Neural cell (in vitro differentiated cells): ENCODE results near the gene MMP13. TPM values are rescaled to one million over a fixed set of nuclear protein-coding genes. Genes with fewer than 3 reads are reported as not detected.

Source experiments
- H2AFZ ChIP-seq: fragments of 200-600, 300-800 bp; sonication (generic), shearing (Covaris generic); 2 replicates; pipeline ENCODE4 v1.6.0; 2014; ENCODE audit warnings: low read depth, mild to moderate bottlenecking, antibody characterized with exemption, low read length, moderate library complexity
- H3F3A ChIP-seq: fragments of 200-600 bp; shearing (Covaris generic); 2 replicates; pipeline ENCODE4 v1.6.1; 2016; ENCODE audit warnings: mild to moderate bottlenecking, moderate library complexity, mixed read lengths, antibody characterized with exemption, low read length; ENCODE audit not compliant: insufficient read depth, poor library complexity, severe bottlenecking
- H3K27ac ChIP-seq: fragments of 200-600, 300-800 bp; sonication (generic), shearing (Covaris generic); 2 replicates; pipeline ENCODE4 v1.5.1; 2014; ENCODE audit warnings: mild to moderate bottlenecking, low read length, moderate library complexity
- H3K27me3 ChIP-seq: fragments of 300-800, 200-600 bp; sonication (generic), shearing (Covaris generic); 2 replicates; pipeline ENCODE4 v1.6.0; 2014; ENCODE audit warnings: mild to moderate bottlenecking, low read depth, low read length, moderate library complexity; ENCODE audit not compliant: insufficient read depth
- H3K36me3 ChIP-seq: fragments of 300-800, 200-600 bp; sonication (generic), shearing (Covaris generic); 2 replicates; pipeline ENCODE4 v1.5.1; 2014; ENCODE audit warnings: mild to moderate bottlenecking, antibody characterized with exemption, low read length, moderate library complexity; ENCODE audit not compliant: insufficient read depth
- H3K4me2 ChIP-seq: fragments of 300-800, 200-600 bp; sonication (generic), shearing (Covaris generic); 2 replicates; pipeline ENCODE4 v1.6.0; 2014; ENCODE audit warnings: mild to moderate bottlenecking, low read length
- H3K4me3 ChIP-seq: fragments of 300-800, 200-600 bp; sonication (generic), shearing (Covaris generic); 2 replicates; pipeline ENCODE4 v1.5.1; 2014; ENCODE audit warnings: mild to moderate bottlenecking, low read length, moderate library complexity
- H3K79me2 ChIP-seq: fragments of 200-600 bp; shearing (Covaris generic); replicated peaks from 2 replicates; pipeline ENCODE4 v1.6.0; 2014; ENCODE audit warnings: mild to moderate bottlenecking, low read length, moderate library complexity; ENCODE audit not compliant: insufficient read depth
- H3K9ac ChIP-seq: fragments of 300-800, 200-600 bp; sonication (generic), shearing (Covaris generic); 2 replicates; pipeline ENCODE4 v1.6.1; 2016; ENCODE audit warnings: mild to moderate bottlenecking, low read length, mixed read lengths
- H3K9me2 ChIP-seq: fragments of 200-600 bp; shearing (Covaris generic); 2 replicates; pipeline ENCODE4 v1.6.1; 2016; ENCODE audit warnings: mild to moderate bottlenecking, low read length, mixed read lengths; ENCODE audit not compliant: insufficient read depth
- H3K9me3 ChIP-seq: fragments of 200-600, 300-800 bp; sonication (generic), shearing (Covaris generic); 2 replicates; pipeline ENCODE4 v1.6.1; 2016; ENCODE audit warnings: mild to moderate bottlenecking, mixed run types, low read length, moderate library complexity, mixed read lengths
- H4K20me1 ChIP-seq: fragments of 200-600 bp; shearing (Covaris generic); 2 replicates; pipeline ENCODE4 v1.6.1; 2016; ENCODE audit warnings: mild to moderate bottlenecking, mixed run types; ENCODE audit not compliant: insufficient read depth
- EZH2 ChIP-seq: fragments of 200-600, 300-800 bp; shearing (Covaris generic), sonication (generic); IDR thresholded peaks from 2 replicates; pipeline ENCODE4 v1.6.1; 2014; ENCODE audit warnings: antibody characterized with exemption, low read length, borderline replicate concordance, mild to moderate bottlenecking; ENCODE audit not compliant: insufficient read depth, poor library complexity, severe bottlenecking
- MXI1 ChIP-seq: fragments of 450-650 bp; conservative IDR thresholded peaks from 2 replicates; pipeline ENCODE4 v1.6.1; 2014; ENCODE audit warnings: antibody characterized with exemption, mild to moderate bottlenecking; ENCODE audit not compliant: poor library complexity, severe bottlenecking
- POLR2AphosphoS5 ChIP-seq: IDR thresholded peaks from 2 replicates; pipeline ENCODE4 v1.6.1; 2012
- RAD21 ChIP-seq: fragments of 450-650 bp; conservative IDR thresholded peaks from 2 replicates; pipeline ENCODE4 v1.6.1; 2014; ENCODE audit warnings: antibody characterized with exemption, mild to moderate bottlenecking, moderate library complexity
- SMC3 ChIP-seq: fragments of 450-650 bp; conservative IDR thresholded peaks from 2 replicates; pipeline ENCODE4 v1.6.1; 2014; ENCODE audit warnings: antibody characterized with exemption, mild to moderate bottlenecking, moderate library complexity; ENCODE audit not compliant: poor library complexity
- TAF1 ChIP-seq: IDR thresholded peaks from 2 replicates; pipeline ENCODE4 v1.6.1; 2012; ENCODE audit warnings: low read depth
- polyA plus RNA-seq: library from polyadenylated mRNA; depleted of rRNA; stranded (reverse); fragments of >200 nt; gene quantifications from 2 replicates; pipeline ENCODE4 v1.2.3, GENCODE V29; 2014
- TF ChIP-seq, protein P1 (sequence below): IDR thresholded peaks from 2 replicates; pipeline ENCODE4 v1.6.1; 2012; ENCODE audit warnings: borderline replicate concordance
- TF ChIP-seq, protein P2 (sequence below): fragments of 450-650 bp; IDR thresholded peaks from 2 replicates; pipeline ENCODE4 v1.5.1; 2014; ENCODE audit warnings: antibody characterized with exemption, mild to moderate bottlenecking, moderate library complexity; ENCODE audit not compliant: poor library complexity, severe bottlenecking

MMP13 gene
- polyA plus RNA-seq, 1 donor from 2014 or later: not detected

DNA sequence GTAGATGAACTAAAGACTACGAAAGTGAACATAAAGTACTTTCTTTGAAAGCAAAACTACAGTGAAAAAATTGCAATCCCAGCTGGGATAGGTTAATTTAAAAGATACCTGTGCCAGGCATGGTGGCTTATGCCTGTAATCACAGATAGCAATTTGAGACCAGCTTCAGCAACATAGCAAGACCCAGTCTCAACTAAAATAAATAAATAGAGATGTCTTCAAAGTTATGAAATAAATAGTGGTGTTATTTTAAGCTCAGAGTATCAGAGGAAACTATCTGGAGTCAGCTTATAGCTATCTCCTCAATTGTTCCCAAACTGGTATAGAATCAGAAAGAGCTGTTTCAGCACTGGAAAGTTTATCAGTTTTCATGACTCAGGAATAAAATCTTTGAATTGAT lies 17.3 kb upstream of the MMP13 start:
- H3K9me2 ChIP-seq: no peaks in the 10 kb centered on the region
- no peaks in the 10 kb centered on the region for H3K27me3 ChIP-seq
- no peaks in the 10 kb centered on the region for H3K79me2 ChIP-seq
- H3K9me3 ChIP-seq: no peaks in the 10 kb centered on the region
- H3K36me3 ChIP-seq: no peaks in the 10 kb centered on the region
- TF ChIP-seq MXI1: no peak
- TF ChIP-seq, protein P1, sequence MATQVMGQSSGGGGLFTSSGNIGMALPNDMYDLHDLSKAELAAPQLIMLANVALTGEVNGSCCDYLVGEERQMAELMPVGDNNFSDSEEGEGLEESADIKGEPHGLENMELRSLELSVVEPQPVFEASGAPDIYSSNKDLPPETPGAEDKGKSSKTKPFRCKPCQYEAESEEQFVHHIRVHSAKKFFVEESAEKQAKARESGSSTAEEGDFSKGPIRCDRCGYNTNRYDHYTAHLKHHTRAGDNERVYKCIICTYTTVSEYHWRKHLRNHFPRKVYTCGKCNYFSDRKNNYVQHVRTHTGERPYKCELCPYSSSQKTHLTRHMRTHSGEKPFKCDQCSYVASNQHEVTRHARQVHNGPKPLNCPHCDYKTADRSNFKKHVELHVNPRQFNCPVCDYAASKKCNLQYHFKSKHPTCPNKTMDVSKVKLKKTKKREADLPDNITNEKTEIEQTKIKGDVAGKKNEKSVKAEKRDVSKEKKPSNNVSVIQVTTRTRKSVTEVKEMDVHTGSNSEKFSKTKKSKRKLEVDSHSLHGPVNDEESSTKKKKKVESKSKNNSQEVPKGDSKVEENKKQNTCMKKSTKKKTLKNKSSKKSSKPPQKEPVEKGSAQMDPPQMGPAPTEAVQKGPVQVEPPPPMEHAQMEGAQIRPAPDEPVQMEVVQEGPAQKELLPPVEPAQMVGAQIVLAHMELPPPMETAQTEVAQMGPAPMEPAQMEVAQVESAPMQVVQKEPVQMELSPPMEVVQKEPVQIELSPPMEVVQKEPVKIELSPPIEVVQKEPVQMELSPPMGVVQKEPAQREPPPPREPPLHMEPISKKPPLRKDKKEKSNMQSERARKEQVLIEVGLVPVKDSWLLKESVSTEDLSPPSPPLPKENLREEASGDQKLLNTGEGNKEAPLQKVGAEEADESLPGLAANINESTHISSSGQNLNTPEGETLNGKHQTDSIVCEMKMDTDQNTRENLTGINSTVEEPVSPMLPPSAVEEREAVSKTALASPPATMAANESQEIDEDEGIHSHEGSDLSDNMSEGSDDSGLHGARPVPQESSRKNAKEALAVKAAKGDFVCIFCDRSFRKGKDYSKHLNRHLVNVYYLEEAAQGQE: no peak
- TF ChIP-seq EZH2: no peak
- TF ChIP-seq, protein P2, sequence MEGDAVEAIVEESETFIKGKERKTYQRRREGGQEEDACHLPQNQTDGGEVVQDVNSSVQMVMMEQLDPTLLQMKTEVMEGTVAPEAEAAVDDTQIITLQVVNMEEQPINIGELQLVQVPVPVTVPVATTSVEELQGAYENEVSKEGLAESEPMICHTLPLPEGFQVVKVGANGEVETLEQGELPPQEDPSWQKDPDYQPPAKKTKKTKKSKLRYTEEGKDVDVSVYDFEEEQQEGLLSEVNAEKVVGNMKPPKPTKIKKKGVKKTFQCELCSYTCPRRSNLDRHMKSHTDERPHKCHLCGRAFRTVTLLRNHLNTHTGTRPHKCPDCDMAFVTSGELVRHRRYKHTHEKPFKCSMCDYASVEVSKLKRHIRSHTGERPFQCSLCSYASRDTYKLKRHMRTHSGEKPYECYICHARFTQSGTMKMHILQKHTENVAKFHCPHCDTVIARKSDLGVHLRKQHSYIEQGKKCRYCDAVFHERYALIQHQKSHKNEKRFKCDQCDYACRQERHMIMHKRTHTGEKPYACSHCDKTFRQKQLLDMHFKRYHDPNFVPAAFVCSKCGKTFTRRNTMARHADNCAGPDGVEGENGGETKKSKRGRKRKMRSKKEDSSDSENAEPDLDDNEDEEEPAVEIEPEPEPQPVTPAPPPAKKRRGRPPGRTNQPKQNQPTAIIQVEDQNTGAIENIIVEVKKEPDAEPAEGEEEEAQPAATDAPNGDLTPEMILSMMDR: no peak
- H3K9ac ChIP-seq: no peak overlapping the region
- no peaks in the 10 kb centered on the region for H3F3A ChIP-seq
- no peak overlapping the region for H2AFZ ChIP-seq
- H4K20me1 ChIP-seq: no peaks in the 10 kb centered on the region
- H3K4me3 ChIP-seq: no peak overlapping the region
- no peak overlapping the region for H3K27ac ChIP-seq
- H3K4me2 ChIP-seq: no peak overlapping the region

DNA sequence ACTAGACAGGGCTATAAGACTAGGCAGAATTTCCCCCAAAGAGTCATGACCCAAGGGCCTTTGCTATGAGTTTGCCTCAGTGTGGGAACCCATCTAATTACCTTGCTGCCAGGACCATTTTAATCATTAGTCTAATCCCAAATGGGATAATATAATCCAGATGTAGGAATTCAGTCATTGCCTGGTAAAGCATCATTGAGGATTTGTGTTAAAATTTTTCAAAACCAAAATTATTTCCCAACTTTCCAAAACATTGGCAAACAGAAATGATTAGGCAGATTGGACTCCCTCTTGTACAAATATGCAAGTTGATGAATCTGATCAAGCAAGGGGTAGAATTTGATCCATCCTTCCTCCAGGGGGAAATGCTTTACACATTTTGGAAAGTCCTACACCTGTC lies 16.2 kb upstream of the MMP13 start:
- H3K9me2 ChIP-seq: no peaks in the 10 kb centered on the region
- H3K79me2 ChIP-seq: no peaks in the 10 kb centered on the region
- no peaks in the 10 kb centered on the region for H4K20me1 ChIP-seq
- no peak overlapping the region for H3K4me2 ChIP-seq
- H3F3A ChIP-seq: no peaks in the 10 kb centered on the region
- no peaks in the 10 kb centered on the region for H3K9me3 ChIP-seq
- no peaks in the 10 kb centered on the region for H3K36me3 ChIP-seq
- H3K9ac ChIP-seq: no peak overlapping the region
- H2AFZ ChIP-seq: no peak overlapping the region
- no peak for TF ChIP-seq TAF1
- TF ChIP-seq RAD21: no peak
- no peak for TF ChIP-seq MXI1
- TF ChIP-seq POLR2AphosphoS5: no peak
- TF ChIP-seq, protein P1: no peak
- TF ChIP-seq SMC3: no peak
- TF ChIP-seq, protein P2: no peak
- H3K4me3 ChIP-seq: no peak overlapping the region
- no peaks in the 10 kb centered on the region for H3K27me3 ChIP-seq
- no peak overlapping the region for H3K27ac ChIP-seq
